Activated naive CD4-positive, alpha-beta T cell treated with anti-CD3 and anti-CD28 coated beads for 36 hours (primary cell): ENCODE results near the gene USP3. TPM values are rescaled to one million over a fixed set of nuclear protein-coding genes. Genes with fewer than 3 reads are reported as not detected.
A peak's percentile ranks its signal among the peaks of the same experiment; 100 is the strongest.

Source experiments
- CTCF ChIA-PET: fragments of 350-600 bp; sonication (Branson Sonifier 250); formaldehyde crosslinking; loops from one replicate; lab custom pipeline; 2021; ENCODE audit warnings: antibody characterized with exemption; lab: Charles Lee
- DNase-seq: peaks from one replicate; pipeline ENCODE4 v3.0.0-alpha.2; 2020
- H3K27ac Mint-ChIP-seq: one replicate; pipeline ENCODE4 v1.8.0; 2021; ENCODE audit warnings: mild to moderate bottlenecking, mixed read lengths
- H3K27me3 Mint-ChIP-seq: one replicate; pipeline ENCODE4 v1.8.0; 2021; ENCODE audit warnings: low read depth, mixed read lengths
- H3K36me3 Mint-ChIP-seq: one replicate; pipeline ENCODE4 v1.8.0; 2021; ENCODE audit warnings: low read depth, mixed read lengths
- H3K4me1 Mint-ChIP-seq: one replicate; pipeline ENCODE4 v1.8.0; 2021; ENCODE audit warnings: low read depth, mixed read lengths
- H3K4me3 Mint-ChIP-seq: one replicate; pipeline ENCODE4 v1.8.0; 2021; ENCODE audit warnings: mild to moderate bottlenecking, moderate library complexity, mixed read lengths
- H3K9me3 Mint-ChIP-seq: one replicate; pipeline ENCODE4 v1.8.0; 2021; ENCODE audit warnings: mixed read lengths
- intact Hi-C: fragments of 100-400 bp; cut with micrococcal nuclease; formaldehyde crosslinking; loops from one replicate; pipeline ENCODE4 v1.15.1; 2023
- total RNA-seq, 2 experiments: library from RNA; stranded (reverse); gene quantifications; one replicate each; pipeline ENCODE4 v1.2.3, GENCODE V29; 2021

Gene USP3
- total RNA-seq, 2 experiments from 2014 or later = 49.9 to 52.2 TPM

DNA sequence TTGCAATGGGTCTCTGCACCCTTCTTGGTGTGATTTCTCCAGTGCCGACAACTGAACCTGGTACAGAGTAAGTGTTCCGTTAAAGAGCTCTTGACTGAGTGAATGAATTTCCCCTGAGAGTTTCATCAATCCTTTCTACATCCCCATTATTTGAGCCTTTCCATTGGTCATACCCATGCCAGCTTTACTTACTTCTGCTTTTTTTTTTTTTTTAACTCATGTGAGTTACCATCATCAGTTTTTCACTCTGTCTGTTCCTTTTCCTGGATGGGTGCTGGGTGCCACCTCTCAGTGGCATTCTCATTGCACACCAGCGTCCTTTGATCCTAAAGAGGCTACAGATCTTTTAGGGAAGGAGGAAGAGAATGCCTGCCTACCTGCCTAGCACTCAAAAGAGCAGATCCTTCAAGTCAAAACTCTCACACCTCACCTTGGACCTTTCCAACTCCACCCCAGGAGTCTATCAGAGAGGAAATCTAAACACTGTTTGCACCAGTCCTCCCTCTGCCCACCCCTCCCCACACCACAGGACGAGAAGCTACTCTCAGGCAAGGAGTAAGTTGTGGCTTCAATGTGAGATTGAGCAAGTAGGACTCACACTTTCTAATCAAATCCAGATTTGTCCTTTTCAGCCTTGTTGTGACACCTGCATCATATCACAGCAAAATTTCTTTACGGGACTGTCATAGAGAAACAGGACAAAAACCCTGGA lies 13.1 kb upstream of the USP3 start:
- peak; percentile 18 for DNase-seq
- intact Hi-C loops = no loop called here
- CTCF ChIA-PET = interaction anchor here (0.7 to 3.4 kb wide), 3 partner anchors 12 to 604 kb away, joined by 3 to 12 read pairs (median 4); partner anchors contain the start of gene USP3
- H3K27ac Mint-ChIP-seq = no peak overlapping the region
- peaks cover 72% of the 10 kb centered on the region for H3K4me1 Mint-ChIP-seq
- H3K4me3 Mint-ChIP-seq = no peak overlapping the region
- no peaks in the 10 kb centered on the region for H3K9me3 Mint-ChIP-seq
- H3K36me3 Mint-ChIP-seq = no peaks in the 10 kb centered on the region
- no peaks in the 10 kb centered on the region for H3K27me3 Mint-ChIP-seq

DNA sequence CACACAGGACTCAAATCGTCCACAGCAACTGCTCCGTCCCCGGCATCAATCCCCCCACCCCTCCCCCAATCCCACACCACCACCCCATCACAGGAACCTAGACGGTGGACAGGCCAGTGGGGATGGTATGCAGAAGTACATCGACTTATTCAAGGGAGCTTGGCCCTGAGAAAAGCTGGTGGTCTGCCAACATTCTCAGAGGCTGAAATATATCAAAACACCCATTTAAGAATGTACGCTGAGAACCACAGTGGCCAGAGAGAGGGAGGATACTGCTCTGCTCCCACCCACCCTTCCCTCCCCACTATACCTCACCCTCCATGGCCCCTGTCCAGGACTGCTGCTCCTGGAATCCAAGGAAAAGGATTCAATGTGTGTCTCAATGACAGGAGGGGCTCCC lies 12.4 kb upstream of the USP3 start:
- Mint-ChIP-seq H3K4me1 (peaks cover 73% of the 10 kb centered on the region), H3K27ac (no peak overlapping the region), H3K9me3 (no peaks in the 10 kb centered on the region), H3K4me3 (no peak overlapping the region), H3K36me3 (no peaks in the 10 kb centered on the region), H3K27me3 (no peaks in the 10 kb centered on the region)
- intact Hi-C loops = no loop called here
- CTCF ChIA-PET = interaction anchor here (1.4 to 3.4 kb wide), 2 partner anchors 12 to 25 kb away, joined by 3 to 12 read pairs; partner anchors contain the start of gene USP3
- no peak for DNase-seq

DNA sequence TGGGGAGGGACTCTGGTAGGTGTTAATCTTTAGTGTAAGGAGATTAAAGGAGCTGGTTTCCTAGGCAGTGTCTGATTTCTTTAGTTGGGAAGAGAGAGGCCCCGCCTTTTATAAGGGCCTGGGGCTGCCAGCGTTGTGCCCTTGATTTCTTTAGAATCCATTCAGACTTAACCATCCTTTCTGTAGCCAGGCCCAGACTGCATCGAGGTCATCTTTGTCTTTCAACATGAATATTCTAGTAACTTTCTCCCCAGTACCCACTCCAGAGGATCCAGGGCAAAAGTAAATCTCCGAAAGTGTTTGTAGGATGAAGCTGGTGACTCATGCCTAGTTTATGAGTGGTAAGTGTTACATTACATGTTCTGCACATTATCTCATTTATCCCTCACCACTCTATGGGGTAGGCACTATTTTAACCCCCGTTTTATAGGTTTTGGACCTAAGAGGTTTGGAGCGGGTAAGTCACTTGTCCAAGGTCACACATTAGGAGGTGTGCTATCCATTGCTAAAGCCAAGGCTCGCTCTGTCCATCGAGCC lies 11.8 kb upstream of the USP3 start:
- CTCF ChIA-PET = no interaction called here

DNA sequence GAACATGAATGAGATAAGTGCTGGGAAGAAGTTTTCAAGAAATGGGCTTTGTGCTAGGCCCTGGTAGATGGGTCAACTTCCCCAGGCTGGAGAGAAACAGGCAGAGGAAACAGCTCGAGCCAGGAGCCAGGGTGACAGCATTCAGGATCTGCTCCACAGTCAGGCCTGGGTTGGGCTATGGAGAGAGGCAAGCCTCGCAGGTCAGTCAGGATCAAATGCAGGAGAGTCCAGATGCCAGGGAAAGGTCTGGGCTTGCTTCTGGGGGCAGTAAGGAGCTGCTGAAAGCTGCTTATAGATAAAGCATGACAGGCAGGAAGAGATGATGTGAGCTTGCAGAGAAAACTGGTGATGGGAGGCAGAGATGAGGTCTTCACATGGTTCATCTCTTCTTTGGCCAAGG lies 11.0 kb upstream of the USP3 start:
- Mint-ChIP-seq H3K4me1 (peaks cover 61% of the 10 kb centered on the region), H3K27me3 (no peaks in the 10 kb centered on the region), H3K27ac (no peak overlapping the region), H3K9me3 (no peaks in the 10 kb centered on the region), H3K4me3 (no peak overlapping the region), H3K36me3 (no peaks in the 10 kb centered on the region)
- intact Hi-C loops = no loop called here
- no peak for DNase-seq
- CTCF ChIA-PET = interaction anchor here (1.8 kb wide), 1 partner anchor 26 kb away, joined by 5 read pairs; no protein-coding TSS in a partner anchor

More for the DNA sequence above, 11.8 kb upstream of the USP3 start:
- H3K4me1 Mint-ChIP-seq = peaks cover 68% of the 10 kb centered on the region
- no peaks in the 10 kb centered on the region for H3K27me3 Mint-ChIP-seq
- no peaks in the 10 kb centered on the region for H3K36me3 Mint-ChIP-seq
- no peak overlapping the region for H3K4me3 Mint-ChIP-seq
- H3K27ac Mint-ChIP-seq = no peak overlapping the region
- no peaks in the 10 kb centered on the region for H3K9me3 Mint-ChIP-seq
- no peak for DNase-seq
- intact Hi-C loops = no loop called here

DNA sequence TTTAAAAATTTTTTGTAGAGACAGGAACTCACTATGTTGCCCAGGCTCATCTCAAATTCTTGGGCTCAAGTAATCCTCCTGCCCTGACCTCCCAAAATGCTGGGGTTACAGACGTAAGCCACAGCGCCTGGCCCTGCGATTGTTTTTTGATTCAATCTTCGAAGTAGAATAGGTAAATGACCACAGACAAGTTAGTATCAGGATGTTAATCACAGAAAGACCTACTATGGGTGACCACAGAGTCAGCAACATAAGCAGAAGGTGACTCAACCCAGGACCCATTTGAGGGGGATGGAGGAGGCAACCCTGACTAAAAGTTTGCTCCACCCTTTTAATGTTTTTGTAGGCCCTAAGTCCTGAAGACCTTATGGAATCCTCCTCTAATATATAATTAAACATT lies 10.0 kb upstream of the USP3 start:
- H3K4me1 Mint-ChIP-seq = peaks cover 69% of the 10 kb centered on the region

DNA sequence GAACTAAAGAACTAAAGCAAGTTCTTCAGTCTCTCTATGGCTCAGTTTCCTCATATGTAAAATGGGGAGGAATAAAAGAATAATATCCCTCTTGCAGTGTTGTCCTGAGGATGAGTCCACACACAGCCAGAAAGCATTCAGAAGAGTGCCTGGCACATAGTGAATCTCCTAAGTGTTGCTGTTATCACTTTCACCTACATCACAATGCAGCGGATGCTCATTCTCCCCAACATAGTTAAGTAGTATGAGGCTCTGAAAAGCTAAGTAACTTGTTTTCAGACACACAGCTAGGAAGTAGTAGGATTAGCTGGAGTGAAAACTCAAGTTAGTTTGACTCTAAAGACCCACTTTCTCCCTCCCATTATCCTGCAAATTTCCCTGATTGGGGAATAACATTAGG lies 9.1 kb upstream of the USP3 start:
- CTCF ChIA-PET = interaction anchor here (0.6 to 4.6 kb wide), 8 partner anchors 7 to 104 kb away, joined by 3 to 33 read pairs (median 4); no protein-coding TSS in a partner anchor
- Mint-ChIP-seq H3K9me3 (no peaks in the 10 kb centered on the region), H3K27ac (no peak overlapping the region), H3K4me1 (peaks cover 73% of the 10 kb centered on the region), H3K36me3 (no peaks in the 10 kb centered on the region), H3K4me3 (no peak overlapping the region), H3K27me3 (no peaks in the 10 kb centered on the region)
- DNase-seq = peak; percentile 50
- intact Hi-C loops = loop anchor here (1.0 kb wide), 1 partner anchor 8 kb away; no protein-coding TSS in a partner anchor

More for the DNA sequence above, 10.0 kb upstream of the USP3 start:
- H3K4me3 Mint-ChIP-seq = no peak overlapping the region
- intact Hi-C loops = no loop called here
- no peaks in the 10 kb centered on the region for H3K27me3 Mint-ChIP-seq
- CTCF ChIA-PET = interaction anchor here (0.7 to 4.6 kb wide), 4 partner anchors 11 to 105 kb away, joined by 3 to 19 read pairs (median 5); no protein-coding TSS in a partner anchor
- H3K36me3 Mint-ChIP-seq = no peaks in the 10 kb centered on the region
- DNase-seq = peak; percentile 37
- H3K27ac Mint-ChIP-seq = no peak overlapping the region
- H3K9me3 Mint-ChIP-seq = no peaks in the 10 kb centered on the region

DNA sequence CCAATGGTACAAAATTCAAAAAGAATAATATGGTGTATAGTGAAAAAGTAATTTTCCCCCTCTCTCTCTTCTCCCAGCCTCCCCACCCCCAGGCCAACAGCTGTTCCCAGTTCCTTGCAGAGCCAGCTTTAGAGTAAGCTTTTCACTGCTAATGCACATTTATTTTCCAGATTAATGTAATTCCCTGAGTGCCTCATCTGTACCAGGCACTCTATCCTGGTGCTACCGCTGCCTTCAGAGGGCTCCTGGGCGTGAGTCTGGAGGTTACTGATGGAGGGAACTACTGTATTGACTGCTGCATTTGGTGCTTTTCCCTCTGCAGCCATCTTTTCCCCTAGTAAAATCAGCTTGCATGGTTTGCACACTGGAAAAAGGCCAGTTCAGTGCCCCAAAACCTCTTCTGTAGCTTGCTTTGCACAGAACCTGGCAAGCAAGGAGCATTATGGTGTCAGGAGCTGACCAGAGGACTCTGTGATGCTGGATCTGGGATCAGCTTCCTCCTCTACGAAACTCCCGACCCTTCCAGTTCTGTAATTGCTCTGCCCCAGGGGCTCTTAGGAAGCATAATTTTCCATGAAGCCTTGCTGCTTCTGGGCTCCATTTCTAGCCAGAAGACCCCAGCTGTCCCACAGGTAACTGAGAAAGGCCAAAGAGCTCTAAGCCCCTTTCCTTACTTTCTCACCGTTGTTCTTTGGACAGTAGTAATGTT lies 8.5 kb upstream of the USP3 start:
- Mint-ChIP-seq H3K4me1 (peaks cover 74% of the 10 kb centered on the region), H3K4me3 (no peak overlapping the region), H3K36me3 (no peaks in the 10 kb centered on the region), H3K27ac (no peak overlapping the region), H3K9me3 (no peaks in the 10 kb centered on the region), H3K27me3 (no peaks in the 10 kb centered on the region)
- CTCF ChIA-PET = interaction anchor here (0.6 to 4.6 kb wide), 12 partner anchors 8 to 104 kb away, joined by 3 to 33 read pairs (median 4); no protein-coding TSS in a partner anchor
- intact Hi-C loops = loop anchor here (1.0 to 2.0 kb wide), 2 partner anchors 7 to 303 kb away; no protein-coding TSS in a partner anchor
- DNase-seq = no peak

DNA sequence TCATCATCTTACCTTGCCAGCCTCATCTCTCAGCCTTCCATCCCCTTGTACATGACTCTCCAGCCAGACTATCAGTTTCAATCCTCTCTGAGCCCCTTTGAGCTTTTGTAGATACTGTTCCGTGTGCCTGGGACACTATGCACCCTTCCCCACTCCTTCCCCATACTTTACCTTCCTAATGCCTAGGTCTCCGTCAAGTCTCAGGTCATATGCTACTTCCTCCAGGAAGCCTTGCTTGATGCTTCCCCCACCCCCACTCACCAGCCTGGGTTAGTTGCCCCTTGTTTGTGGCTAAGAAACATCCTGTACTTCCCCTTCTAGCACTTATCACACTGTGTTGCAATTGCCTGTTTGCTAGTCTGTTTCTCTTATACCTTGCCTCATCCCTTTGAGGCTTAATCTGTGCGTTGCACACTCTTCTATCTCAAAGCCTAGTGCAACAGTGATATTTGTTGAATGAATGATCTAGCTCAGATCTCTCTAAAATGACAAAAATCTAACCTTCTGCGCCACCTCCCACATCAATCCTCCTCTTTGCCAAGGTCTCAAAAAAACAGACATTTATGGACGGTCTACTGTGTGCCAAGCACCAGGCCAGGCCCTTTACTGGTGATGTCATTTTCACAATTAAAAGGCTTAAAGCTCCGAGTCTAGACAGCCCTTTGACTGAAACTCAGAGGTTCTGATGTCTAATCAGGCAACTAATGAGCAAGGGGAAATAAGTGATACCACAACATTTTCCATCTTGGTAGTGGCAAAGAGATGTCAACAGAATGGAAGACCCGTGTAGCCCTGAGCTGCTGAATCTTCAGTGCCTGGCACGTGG lies 6.5 kb upstream of the USP3 start:
- Mint-ChIP-seq H3K36me3 (no peaks in the 10 kb centered on the region), H3K27ac (no peak overlapping the region), H3K9me3 (no peaks in the 10 kb centered on the region), H3K4me1 (peaks cover 82% of the 10 kb centered on the region), H3K27me3 (no peaks in the 10 kb centered on the region), H3K4me3 (no peak overlapping the region)
- CTCF ChIA-PET = interaction anchor here (0.7 to 4.6 kb wide), 9 partner anchors 8 to 108 kb away, joined by 3 to 33 read pairs (median 4); no protein-coding TSS in a partner anchor
- peak; percentile 81 for DNase-seq
- intact Hi-C loops = loop anchor here (1.0 to 2.0 kb wide), 5 partner anchors 11 to 305 kb away; no protein-coding TSS in a partner anchor

DNA sequence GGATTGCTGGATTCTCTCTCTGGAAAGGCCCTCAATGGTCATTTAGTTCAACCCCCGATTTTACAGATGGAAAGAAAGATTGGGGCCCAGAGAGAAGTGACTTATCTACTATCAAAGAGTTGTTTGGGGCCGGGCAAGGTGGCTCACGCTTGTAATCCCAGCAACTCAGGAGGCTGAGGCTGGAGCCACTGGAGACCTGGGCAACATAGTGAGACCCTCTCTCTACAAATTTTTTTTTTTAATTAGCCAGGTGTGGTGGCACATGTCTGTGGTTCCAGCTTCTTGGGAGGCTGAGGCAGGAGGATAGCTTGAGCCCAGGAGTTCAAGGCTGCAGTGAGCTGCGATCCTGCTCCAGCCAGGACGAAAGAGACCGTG lies 5.2 kb upstream of the USP3 start:
- H3K36me3 Mint-ChIP-seq = no peaks in the 10 kb centered on the region
- H3K4me3 Mint-ChIP-seq = no peak overlapping the region
- no peak overlapping the region for H3K27ac Mint-ChIP-seq
- H3K9me3 Mint-ChIP-seq = no peaks in the 10 kb centered on the region
- CTCF ChIA-PET = interaction anchor here (0.7 to 4.2 kb wide), 4 partner anchors 11 to 100 kb away, joined by 3 to 33 read pairs (median 4); no protein-coding TSS in a partner anchor
- H3K27me3 Mint-ChIP-seq = no peaks in the 10 kb centered on the region
- DNase-seq = no peak
- peaks cover 77% of the 10 kb centered on the region for H3K4me1 Mint-ChIP-seq
- intact Hi-C loops = no loop called here

DNA sequence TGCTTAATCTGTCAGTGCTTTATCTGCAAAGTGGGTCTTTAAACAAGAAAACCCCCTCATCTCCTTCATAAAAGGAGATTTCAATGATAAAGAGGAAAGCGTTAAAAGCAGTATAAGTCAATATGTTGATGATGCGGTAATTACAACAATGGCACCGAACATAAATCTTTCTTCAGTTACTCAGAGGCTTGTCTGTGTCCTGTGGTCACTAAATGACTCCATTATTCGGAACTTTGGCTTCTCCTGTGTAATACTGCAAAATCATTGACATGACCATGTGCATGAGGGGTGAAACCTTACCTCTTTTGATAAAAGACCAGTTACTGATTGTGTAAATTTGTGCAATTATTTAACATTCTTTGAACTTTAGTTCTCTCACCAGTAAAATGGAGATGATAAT lies 4.8 kb upstream of the USP3 start:
- CTCF ChIA-PET = interaction anchor here (0.9 kb wide), 1 partner anchor 100 kb away, joined by 3 read pairs; no protein-coding TSS in a partner anchor
- no peak for DNase-seq
- no peak overlapping the region for H3K27ac Mint-ChIP-seq
- no peaks in the 10 kb centered on the region for H3K9me3 Mint-ChIP-seq
- no peaks in the 10 kb centered on the region for H3K27me3 Mint-ChIP-seq
- intact Hi-C loops = loop anchor here (5.0 to 10.0 kb wide), 3 partner anchors 287 to 1393 kb away; no protein-coding TSS in a partner anchor
- peaks cover 73% of the 10 kb centered on the region for H3K4me1 Mint-ChIP-seq
- no peak overlapping the region for H3K4me3 Mint-ChIP-seq
- no peaks in the 10 kb centered on the region for H3K36me3 Mint-ChIP-seq
